B cell (primary cell): ENCODE measurements around the gene C5. TPM values are rescaled to one million over a fixed set of nuclear protein-coding genes. Genes with fewer than 3 reads are reported as not detected.

ENCODE experiments used
- ATAC-seq: fragments of 200-7000 bp; cut with Tn5 transposase; one replicate; pipeline ENCODE4 v1.10.0; 2021; ENCODE audit warnings: low read depth, mild to moderate bottlenecking, moderate number of reproducible peaks, moderate library complexity
- CTCF ChIA-PET: fragments of 350-600 bp; sonication (Branson Sonifier 250); formaldehyde crosslinking; loops from one replicate; lab custom pipeline; 2021; ENCODE audit warnings: antibody characterized with exemption, inconsistent platforms; lab: Charles Lee
- POLR2A ChIA-PET: fragments of 350-600 bp; sonication (Branson Sonifier 250); formaldehyde crosslinking; loops from one replicate; lab custom pipeline; 2021; ENCODE audit warnings: antibody characterized with exemption; lab: Charles Lee
- DNase-seq: peaks from one replicate; pipeline ENCODE4 v3.0.0; 2013
- H2AFZ ChIP-seq: 2 replicates; pipeline ENCODE4 v1.6.1; 2012; ENCODE audit warnings: mild to moderate bottlenecking, low read depth, low read length; ENCODE audit not compliant: insufficient read depth, poor library complexity, severe bottlenecking
- H3K27ac ChIP-seq, 2 donors: 1 replicate in 1 of 2; 2 replicates in 1 of 2; pipeline ENCODE4 v1.5.1; 2012 to 2013; ENCODE audit warnings: low read length in 2 of 2, mild to moderate bottlenecking in 2 of 2, moderate library complexity in 1 of 2
- H3K27me3 ChIP-seq, 4 experiments: fragments of 200-600 bp in 1 of 4; sonication (generic) in 1 of 4; replicated peaks in 1 of 4; 1 replicate in 2 of 4; 2 replicates in 2 of 4; pipeline versions ENCODE4 v1.6.1 to v1.7.0; 2013 to 2016; ENCODE audit warnings: low read length in 3 of 4, mild to moderate bottlenecking in 2 of 4, mixed read lengths in 1 of 4, moderate library complexity in 1 of 4; ENCODE audit not compliant: insufficient read depth in 4 of 4, control insufficient read depth in 3 of 4; ENCODE audit errors: control extremely low read depth in 1 of 4
- H3K36me3 ChIP-seq, 2 experiments: replicated peaks in 1 of 2; 1 replicate in 1 of 2; 2 replicates in 1 of 2; pipeline versions ENCODE4 v1.6.1 to v1.7.1; 2013; ENCODE audit warnings: low read length in 1 of 2; ENCODE audit not compliant: insufficient read depth in 2 of 2, control insufficient read depth in 1 of 2; ENCODE audit errors: control extremely low read depth in 1 of 2, extremely low read depth in 1 of 2
- H3K4me1 ChIP-seq, 2 donors: fragments of 200-600 bp in 1 of 2; sonication (generic) in 1 of 2; 1 replicate in 1 of 2; 2 replicates in 1 of 2; pipeline versions ENCODE4 v1.5.1 to v1.6.1; 2013 to 2017; ENCODE audit warnings: low read length in 2 of 2; ENCODE audit not compliant: control insufficient read depth in 2 of 2, insufficient read depth in 2 of 2
- H3K4me2 ChIP-seq: replicated peaks from 2 replicates; pipeline ENCODE3; 2012; ENCODE audit warnings: mild to moderate bottlenecking, low read depth, low read length; ENCODE audit not compliant: poor library complexity, severe bottlenecking
- H3K4me3 ChIP-seq, 5 experiments: fragments of 200-600 bp in 1 of 5; sonication (generic) in 1 of 5; 1 replicate in 3 of 5; 2 replicates in 2 of 5; pipeline versions ENCODE4 v1.5.1 to v1.7.0; 2011 to 2016; ENCODE audit warnings: low read length in 4 of 5, mild to moderate bottlenecking in 4 of 5, low read depth in 2 of 5, control low read depth in 1 of 5, moderate library complexity in 1 of 5; ENCODE audit not compliant: insufficient read depth in 1 of 5; ENCODE audit errors: control extremely low read depth in 1 of 5, extremely low read depth in 1 of 5
- H3K79me2 ChIP-seq: fragments of 200-600 bp; sonication (generic); one replicate; pipeline ENCODE4 v1.6.0; 2016; ENCODE audit warnings: low read length; ENCODE audit not compliant: control insufficient read depth, insufficient read depth
- H3K9ac ChIP-seq: fragments of 200-600 bp; sonication (generic); 2 replicates; pipeline ENCODE4 v1.6.1; 2017; ENCODE audit warnings: mild to moderate bottlenecking, low read length, moderate library complexity
- H3K9me3 ChIP-seq, 3 donors: one replicate each; pipeline versions ENCODE4 v1.6.1 to v1.7.1; 2013; ENCODE audit warnings: low read length in 2 of 3; ENCODE audit not compliant: control insufficient read depth in 2 of 3, insufficient read depth in 1 of 3; ENCODE audit errors: control extremely low read depth in 1 of 3
- H4K20me1 ChIP-seq: 2 replicates; pipeline ENCODE4 v1.6.0; 2012; ENCODE audit warnings: mild to moderate bottlenecking, low read length; ENCODE audit not compliant: insufficient read depth, control insufficient read depth, poor library complexity, severe bottlenecking
- H3K27ac Mint-ChIP-seq: one replicate; pipeline ENCODE4 v1.8.0; 2021; ENCODE audit warnings: mixed read lengths
- H3K27me3 Mint-ChIP-seq: one replicate; pipeline ENCODE4 v1.8.0; 2021; ENCODE audit warnings: mixed read lengths
- H3K4me1 Mint-ChIP-seq: one replicate; pipeline ENCODE4 v1.8.0; 2021; ENCODE audit warnings: mixed read lengths
- H3K4me3 Mint-ChIP-seq: one replicate; pipeline ENCODE4 v1.8.0; 2021; ENCODE audit warnings: mixed read lengths
- H3K9me3 Mint-ChIP-seq: one replicate; pipeline ENCODE4 v1.8.0; 2022; ENCODE audit warnings: mixed read lengths; ENCODE audit not compliant: insufficient read depth
- CTCF ChIP-seq: fragments of 200-600 bp; IDR thresholded peaks from one replicate; pipeline ENCODE4 v1.8.0; 2022; ENCODE audit warnings: antibody characterized with exemption, mild to moderate bottlenecking
- EZH2 ChIP-seq: IDR thresholded peaks from 2 replicates; pipeline ENCODE4 v1.6.1; 2012; ENCODE audit warnings: borderline replicate concordance, low read depth, mild to moderate bottlenecking, moderate library complexity, low read length; ENCODE audit not compliant: insufficient read depth, poor library complexity, severe bottlenecking
- WGBS: methylation state at CpG from one replicate; pipeline ENCODE4 v1.1.5; 2013; ENCODE audit warnings: missing lambda C conversion rate; ENCODE audit not compliant: insufficient coverage; 5-methylcytosine and 5-hydroxymethylcytosine counted together
- intact Hi-C: fragments of 100-400 bp; cut with micrococcal nuclease; formaldehyde crosslinking; loops from one replicate; pipeline ENCODE4 v1.10.0; 2022
- polyA plus RNA-seq: library from polyadenylated mRNA; depleted of rRNA; stranded (reverse); fragments of >200 nt; gene quantifications from 2 replicates; pipeline ENCODE4 v1.2.3, GENCODE V29; 2012
- total RNA-seq, 2 donors: library from RNA; stranded (reverse); fragments of 120-200 nt in 1 of 2; gene quantifications; 1 replicate in 1 of 2; 2 replicates in 1 of 2; pipeline versions ENCODE4 v1.2.3 to v1.2.4, GENCODE V29; 2013 to 2022

Gene C5
- total and polyA plus RNA-seq, 2 donors (not counting 1 experiment from before 2014, with no cell fraction given), result 2.7 to 10.4 TPM

DNA sequence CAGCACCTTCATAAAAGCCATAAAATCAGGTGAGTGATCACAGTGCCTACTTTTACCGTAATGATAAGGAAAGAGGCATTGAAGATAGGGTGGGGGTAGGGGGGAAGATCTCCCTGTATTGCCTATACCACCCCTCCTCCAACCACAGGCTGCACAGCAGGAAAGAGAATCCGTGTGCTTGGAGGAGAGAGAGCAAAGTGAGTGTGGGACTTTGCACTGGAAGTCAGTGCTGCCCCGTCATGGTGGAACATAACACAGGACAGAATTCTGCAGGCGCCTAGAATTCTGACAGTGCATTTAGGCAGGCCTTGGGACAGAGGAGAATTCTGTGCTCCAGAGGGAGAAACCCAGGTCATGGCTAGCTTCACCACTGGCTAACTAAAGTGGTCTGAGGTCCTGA, 3.5 kb upstream of the C5 start:
- Histone ChIP-seq H3K4me2 (no peak overlapping the region), H3K9me3 (peaks cover 0 to 7% (median 5%) of the 10 kb centered on the region in 3 donors), H2AFZ (no peak overlapping the region), H3K27me3 (no peaks in the 10 kb centered on the region), H3K27ac (no peak overlapping the region), H3K36me3 (peaks cover 0 to 3% of the 10 kb centered on the region in 2 experiments), H4K20me1 (no peaks in the 10 kb centered on the region), H3K4me1 (no peaks in the 10 kb centered on the region), H3K4me3 (no peak overlapping the region), H3K79me2 (no peaks in the 10 kb centered on the region), H3K9ac (no peak overlapping the region)
- ChIA-PET POLR2A (no interaction called here), CTCF (no interaction called here)
- DNase-seq (no peak), ATAC-seq (no peak)
- 89% methylated on average over 3 of the region's 4 CpGs for WGBS
- TF ChIP-seq EZH2 (no peak), CTCF (no peak)
- H3K4me3 Mint-ChIP-seq, result no peak overlapping the region
- H3K27me3 Mint-ChIP-seq, result no peaks in the 10 kb centered on the region
- H3K27ac Mint-ChIP-seq, result no peak overlapping the region
- H3K9me3 Mint-ChIP-seq, result peaks cover 3% of the 10 kb centered on the region
- no peaks in the 10 kb centered on the region for H3K4me1 Mint-ChIP-seq
- intact Hi-C loops, result no loop called here

- no peak overlapping the region for H3K9ac ChIP-seq
- H3K27ac ChIP-seq, result no peak overlapping the region
- Mint-ChIP-seq H3K27ac (no peak overlapping the region), H3K4me1 (no peaks in the 10 kb centered on the region), H3K27me3 (no peaks in the 10 kb centered on the region), H3K4me3 (no peak overlapping the region), H3K9me3 (no peaks in the 10 kb centered on the region)
- H3K79me2 ChIP-seq, result no peaks in the 10 kb centered on the region
- peaks cover 0 to 2% of the 10 kb centered on the region in 2 experiments for H3K36me3 ChIP-seq
- intact Hi-C loops, result no loop called here
- no peak overlapping the region for H3K4me3 ChIP-seq
- no peak overlapping the region for H3K4me2 ChIP-seq
- no peaks in the 10 kb centered on the region for H4K20me1 ChIP-seq
- ATAC-seq (no peak), DNase-seq (no peak)
- no peak overlapping the region for H2AFZ ChIP-seq
- TF ChIP-seq CTCF, result no peak
- TF ChIP-seq EZH2, result no peak
- ChIA-PET CTCF (interaction anchor here (0.6 to 4.6 kb wide), 3 partner anchors 11 to 292 kb away, joined by 3 to 29 read pairs (median 5); no protein-coding TSS in a partner anchor), POLR2A (no interaction called here)
- no peaks in the 10 kb centered on the region for H3K4me1 ChIP-seq
- no peaks in the 10 kb centered on the region for H3K9me3 ChIP-seq
- no peaks in the 10 kb centered on the region for H3K27me3 ChIP-seq
Observed at GRCh38 chr9:121048618-121049017, 1.5 kb downstream of the C5 start.
